HCT116 (cell line): ENCODE results near the gene IQCB1.

Experiments
- ATF3 ChIP-seq: IDR thresholded peaks from 2 replicates; pipeline ENCODE4 v1.6.1; 2012
- CTCF ChIP-seq, 3 experiments: fragments of 200-600 bp in 1 of 3; sonication (generic) in 1 of 3; IDR thresholded peaks in 2 of 3; conservative IDR thresholded peaks in 1 of 3; 2 replicates each; pipeline ENCODE4 v1.5.1; 2012 to 2017; ENCODE audit warnings: low read depth in 2 of 3, low read length in 2 of 3, antibody characterized with exemption in 1 of 3, borderline replicate concordance in 1 of 3, control low read depth in 1 of 3, mild to moderate bottlenecking in 1 of 3, mixed read lengths in 1 of 3, mixed run types in 1 of 3, moderate library complexity in 1 of 3; ENCODE audit not compliant: insufficient read depth in 1 of 3
- EZH2 ChIP-seq: fragments of 200-600 bp; sonication (generic); IDR thresholded peaks from 2 replicates; pipeline ENCODE4 v1.6.1; 2017; ENCODE audit warnings: antibody characterized with exemption, mixed run types
- EZH2phosphoT487 ChIP-seq: fragments of 200-600 bp; IDR thresholded peaks from 2 replicates; pipeline ENCODE4 v1.6.1; 2018; ENCODE audit warnings: antibody characterized with exemption, borderline replicate concordance
- JUND ChIP-seq: IDR thresholded peaks from 2 replicates; pipeline ENCODE4 v1.6.1; 2012
- MAX ChIP-seq: IDR thresholded peaks from 2 replicates; pipeline ENCODE4 v1.6.1; 2012
- POLR2A ChIP-seq: IDR thresholded peaks from 2 replicates; pipeline ENCODE4 v1.7.0; 2011; ENCODE audit warnings: borderline replicate concordance; ENCODE audit not compliant: insufficient read depth, insufficient read length; ENCODE audit errors: extremely low read depth
- POLR2AphosphoS5 ChIP-seq: IDR thresholded peaks from 2 replicates; pipeline ENCODE4 v1.6.1; 2011; ENCODE audit warnings: mild to moderate bottlenecking, low read depth, low read length, moderate library complexity
- RAD21 ChIP-seq: IDR thresholded peaks from 2 replicates; pipeline ENCODE4 v1.6.1; 2012; ENCODE audit warnings: low read depth, mild to moderate bottlenecking
- REST ChIP-seq: IDR thresholded peaks from 2 replicates; pipeline ENCODE4 v1.6.1; 2012; ENCODE audit warnings: low read depth
- SRF ChIP-seq: IDR thresholded peaks from 2 replicates; pipeline ENCODE4 v1.6.1; 2012; ENCODE audit warnings: low read depth
- YY1 ChIP-seq: IDR thresholded peaks from 2 replicates; pipeline ENCODE4 v1.6.1; 2011; ENCODE audit warnings: low read length, low read depth, moderate library complexity, mild to moderate bottlenecking; ENCODE audit not compliant: insufficient replicate concordance; ENCODE audit errors: extremely low read depth
- ZBTB33 ChIP-seq: IDR thresholded peaks from 2 replicates; pipeline ENCODE4 v1.6.1; 2011; ENCODE audit warnings: mild to moderate bottlenecking, low read length, moderate library complexity; ENCODE audit not compliant: insufficient replicate concordance; ENCODE audit errors: extremely low read depth
- ZNF274 ChIP-seq: fragments of 200-500 bp; sonication (Bioruptor generic); IDR thresholded peaks from 2 replicates; pipeline ENCODE4 v1.6.1; 2014; ENCODE audit warnings: mild to moderate bottlenecking, low read depth, low read length, inconsistent platforms

GRCh38 chr3:121878411-121878810 lies 43.6 kb upstream of the IQCB1 start:
- TF ChIP-seq CTCF (IDR thresholded peaks at IDR 0.05 in 2 of 3, conservative IDR thresholded peaks at IDR 0.05 in 1 of 3; ENCODE audit: borderline replicate concordance in 1 of 3, insufficient read depth in 1 of 3, low read depth in 2 of 3, low read length in 2 of 3) = no peak
- TF ChIP-seq MAX = no peak
- TF ChIP-seq EZH2phosphoT487 = no peak
- TF ChIP-seq POLR2AphosphoS5 = no peak
- no peak for TF ChIP-seq REST
- TF ChIP-seq ZBTB33 = no peak
- no peak for TF ChIP-seq POLR2A
- TF ChIP-seq RAD21 = no peak
- TF ChIP-seq JUND = no peak
- TF ChIP-seq ZNF274 = no peak
- no peak for TF ChIP-seq YY1
- no peak for TF ChIP-seq ATF3
- no peak for TF ChIP-seq EZH2
- no peak for TF ChIP-seq SRF
